HG02884 (cell line): ENCODE results near the gene MAP1B.

ENCODE experiments used
- ATAC-seq: cut with Tn5 transposase; IDR thresholded peaks from one replicate; pipeline ENCODE4 v1.9.1; 2021; ENCODE audit warnings: mild to moderate bottlenecking, moderate library complexity; ENCODE audit not compliant: unreplicated experiment

Gene MAP1B

GRCh38 chr5:72093824-72094223 is 13.5 kb upstream of the MAP1B start:
- no peak for ATAC-seq

- no peak for ATAC-seq
Observed at GRCh38 chr5:72096602-72097188, 10.6 kb upstream of the MAP1B start.

- no peak for ATAC-seq
Observed at GRCh38 chr5:72101828-72102227, 5.4 kb upstream of the MAP1B start.

- ATAC-seq, result no peak
Observed at GRCh38 chr5:72106817-72107130, 501 bp upstream of the MAP1B start.

- no peak for ATAC-seq
Observed at GRCh38 chr5:72107901-72108201, 576 bp downstream of the MAP1B start.

- ATAC-seq, result no peak
Observed at GRCh38 chr5:72108202-72109061, 1.2 kb downstream of the MAP1B start.

GRCh38 chr5:72109062-72109411 is 1.8 kb downstream of the MAP1B start:
- ATAC-seq, result no peak

DNA sequence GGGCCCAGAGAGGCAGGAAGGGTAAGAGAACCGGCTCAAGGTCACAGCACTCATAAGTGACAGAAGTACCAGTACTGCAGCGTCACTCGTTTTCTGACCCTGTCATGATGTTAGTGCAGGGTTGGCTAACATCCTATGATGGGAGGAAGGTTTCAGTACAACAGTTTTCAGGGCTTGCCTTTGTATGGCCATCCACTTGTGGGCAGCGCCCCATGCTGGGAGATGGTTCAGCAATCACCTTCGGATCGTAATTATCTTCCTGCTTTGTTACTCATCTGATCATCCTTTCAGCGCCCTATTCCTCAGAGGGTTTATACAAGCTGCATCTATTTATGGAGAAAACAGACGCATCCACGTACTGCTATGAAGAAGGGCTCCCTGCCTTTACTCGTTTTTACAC is 2.4 kb downstream of the MAP1B start:
- no peak for ATAC-seq

DNA sequence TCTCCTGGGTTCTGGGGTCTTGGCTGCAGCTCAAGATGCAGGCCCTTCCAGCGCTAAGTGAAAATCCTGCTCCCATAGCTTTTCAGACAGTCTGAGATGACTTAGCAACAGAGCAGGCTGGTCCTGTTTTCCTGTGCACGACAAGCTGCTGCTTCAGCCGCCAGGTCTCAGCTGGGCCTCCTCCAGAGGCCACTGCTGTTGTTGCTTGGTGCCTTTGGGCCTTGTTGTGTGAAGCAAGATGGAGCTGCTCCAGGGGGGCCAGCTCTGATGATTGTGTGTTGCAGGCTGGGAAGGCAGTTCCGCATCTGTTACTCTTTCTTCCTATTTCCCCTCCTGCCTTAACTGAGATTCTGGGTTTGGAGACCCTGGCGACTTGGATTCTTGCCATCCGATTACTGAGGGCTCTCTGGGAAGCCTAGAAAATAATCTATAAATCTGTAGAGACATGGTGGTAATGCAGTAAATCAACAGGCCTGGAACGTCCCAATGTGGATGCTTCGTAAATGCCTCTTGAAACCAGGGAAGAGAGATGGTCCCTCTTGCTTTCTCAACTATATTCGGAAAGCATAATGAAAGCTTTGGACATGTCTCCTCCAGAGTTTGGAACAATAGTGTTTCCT is 3.2 kb downstream of the MAP1B start:
- ATAC-seq, result no peak

GRCh38 chr5:72112389-72112788 is 5.1 kb downstream of the MAP1B start:
- no peak for ATAC-seq

DNA sequence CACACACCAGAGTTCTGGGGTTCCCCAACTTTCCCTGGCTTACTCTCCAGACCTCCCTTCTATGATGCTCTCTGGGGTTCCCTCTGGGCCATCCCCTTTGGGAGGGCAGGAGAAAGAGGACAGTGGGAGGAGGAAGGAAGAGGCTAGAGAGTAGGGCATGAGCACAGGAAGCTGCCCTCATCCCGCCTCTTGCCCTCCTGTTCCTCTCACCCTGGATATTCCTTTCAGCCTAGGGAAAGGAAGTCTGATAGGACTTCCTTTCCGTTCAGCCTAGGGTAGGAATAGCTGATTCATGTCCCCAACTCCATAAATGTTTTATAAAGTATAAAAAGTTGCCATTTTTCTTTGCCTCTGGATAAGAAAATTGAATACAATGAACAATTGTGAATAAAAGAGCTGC is 7.4 kb downstream of the MAP1B start:
- no peak for ATAC-seq

DNA sequence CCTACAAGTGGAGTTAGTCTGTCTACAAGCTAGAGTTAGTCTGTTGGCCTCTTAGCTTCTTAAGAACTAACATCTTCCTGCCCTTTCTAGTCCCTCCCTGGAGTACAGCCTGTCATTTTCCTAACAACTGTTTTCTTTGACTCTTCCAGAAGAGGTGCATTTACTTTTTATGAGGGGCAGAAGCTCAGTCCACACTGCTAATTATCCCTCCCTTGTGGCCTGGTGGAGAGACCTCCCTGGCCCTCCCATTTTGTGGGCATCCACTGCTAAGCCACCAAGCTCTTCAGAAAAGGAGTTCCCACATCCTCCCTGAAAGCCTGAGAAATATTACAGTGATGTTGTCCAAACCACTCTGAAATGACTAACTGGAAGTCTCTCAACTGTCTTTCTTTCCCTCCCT is 8.0 kb downstream of the MAP1B start:
- ATAC-seq, result no peak

DNA sequence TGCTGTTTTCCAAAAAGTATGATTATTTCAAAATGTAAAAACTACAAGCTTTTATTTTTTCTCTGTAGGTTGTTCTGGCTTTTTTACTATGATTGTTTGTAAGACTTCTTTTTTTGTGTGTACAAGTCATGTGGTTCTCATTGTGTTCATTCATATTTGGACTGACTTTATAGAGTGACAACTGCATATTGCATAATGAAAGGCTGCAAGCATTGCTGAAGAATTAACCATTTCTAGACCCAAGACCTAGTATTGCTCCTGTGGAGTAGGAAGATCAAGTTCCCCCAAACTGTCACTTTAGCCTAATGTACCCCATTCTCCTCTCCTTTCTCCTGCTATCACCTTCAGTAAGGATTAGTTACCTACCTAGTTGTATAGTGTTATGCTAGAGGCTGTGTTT is 10.0 kb downstream of the MAP1B start:
- ATAC-seq, result no peak

GRCh38 chr5:72121052-72121779 is 13.9 kb downstream of the MAP1B start:
- ATAC-seq, result no peak

- no peak for ATAC-seq
Observed at GRCh38 chr5:72121780-72122445, 14.6 kb downstream of the MAP1B start.

DNA sequence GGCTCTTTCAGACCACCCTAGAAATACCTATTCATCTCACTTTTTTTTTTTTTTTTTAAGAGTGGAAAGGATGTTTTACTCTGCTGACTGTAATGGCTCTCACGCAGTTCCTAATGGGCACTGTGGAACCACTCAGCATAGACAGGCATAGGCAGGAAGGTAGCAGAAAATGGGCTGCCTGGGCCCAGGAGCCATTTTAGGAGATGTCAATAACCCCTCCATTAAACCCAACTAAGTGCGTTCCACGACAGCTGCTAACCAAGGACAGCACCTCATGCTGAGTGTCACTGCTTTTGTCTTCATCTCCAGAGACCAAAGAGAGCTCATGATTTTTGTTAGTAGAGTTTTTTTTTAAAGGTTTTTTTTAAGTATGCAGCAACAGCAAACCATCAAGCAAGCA is 15.3 kb downstream of the MAP1B start:
- ATAC-seq, result no peak

- no peak for ATAC-seq
Observed at GRCh38 chr5:72123764-72124376, 16.6 kb downstream of the MAP1B start.

DNA sequence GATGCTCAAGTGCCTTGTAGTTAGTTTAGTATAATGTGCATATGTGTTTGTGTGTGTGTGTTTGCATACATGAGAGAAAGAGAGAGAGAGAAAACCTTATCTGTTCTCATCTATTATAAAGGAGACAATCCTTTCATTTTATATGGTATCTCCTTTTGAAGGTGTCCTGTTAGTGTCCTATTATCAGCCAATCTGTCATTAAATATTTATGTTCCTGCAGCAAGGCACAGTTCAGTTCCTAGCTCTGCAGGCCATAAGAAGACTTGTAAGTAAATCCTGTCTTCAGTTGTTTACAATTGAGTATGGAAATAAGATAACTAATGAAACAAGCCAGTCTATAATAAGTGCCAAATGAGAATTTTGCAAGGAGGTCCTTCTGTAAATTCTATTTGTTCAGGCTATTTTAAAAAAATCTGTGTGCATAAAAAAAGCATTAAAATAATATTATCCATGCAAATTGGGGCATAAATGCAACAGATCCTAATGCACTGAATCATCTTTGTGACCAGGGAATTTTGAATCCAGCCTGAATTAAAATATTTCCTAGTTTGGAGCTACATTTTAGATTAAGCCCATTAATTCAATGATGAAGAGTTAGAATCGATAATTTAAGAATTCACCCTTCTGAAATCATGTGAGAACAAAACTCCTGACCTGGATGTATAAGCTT is 18.1 kb downstream of the MAP1B start:
- no peak for ATAC-seq

DNA sequence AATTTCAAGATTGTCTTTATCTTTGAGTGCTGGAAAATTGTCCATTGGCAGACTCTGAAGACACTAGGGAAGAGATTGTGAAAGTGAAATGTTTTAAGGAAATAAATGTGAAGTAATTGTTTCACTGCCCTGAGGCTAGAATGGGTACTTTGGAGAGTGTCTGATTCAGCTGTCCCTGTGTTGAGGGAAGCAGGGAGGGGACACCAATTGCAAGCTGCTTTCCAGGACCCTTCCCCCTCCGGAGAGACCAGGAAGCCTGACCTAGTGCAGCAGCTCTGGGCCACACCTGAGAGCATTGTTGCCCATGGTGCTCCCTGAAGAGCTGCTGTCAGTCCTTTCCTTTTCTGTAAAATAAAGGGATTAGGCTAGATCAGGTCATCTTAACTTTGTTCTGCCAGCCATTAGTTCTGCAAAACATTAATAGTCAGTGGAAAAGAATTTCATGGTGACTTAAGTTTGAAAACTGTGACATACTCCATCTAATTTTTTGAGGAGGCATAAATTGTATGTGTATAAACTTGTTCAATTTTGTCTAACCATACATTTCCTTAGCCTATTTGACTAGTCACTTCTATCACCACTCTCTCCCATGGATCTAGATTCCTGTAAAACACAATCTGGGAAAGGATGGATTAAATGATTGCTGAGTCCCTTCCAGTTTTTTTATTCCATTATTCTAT is 18.8 kb downstream of the MAP1B start:
- ATAC-seq, result no peak

DNA sequence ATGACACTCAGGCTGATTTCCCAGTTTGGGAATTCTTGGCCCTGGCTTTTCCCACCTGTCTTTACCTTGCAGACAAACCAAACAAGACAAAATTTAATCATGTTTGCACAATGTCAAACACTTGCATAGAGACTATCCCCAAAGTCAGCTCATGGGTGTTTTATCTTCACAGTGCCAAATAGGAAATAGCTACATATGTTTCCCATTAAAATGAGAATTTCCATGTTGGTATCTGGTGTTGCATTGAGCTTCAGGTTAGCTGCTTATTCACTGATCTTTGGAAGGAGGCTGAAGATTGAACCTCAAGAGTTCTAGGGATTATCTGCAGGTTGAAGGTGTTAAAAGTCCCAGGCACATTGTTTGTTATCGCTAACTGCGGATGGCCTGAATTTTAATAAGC is 19.5 kb downstream of the MAP1B start:
- ATAC-seq, result no peak
